ENCODE measurements around the gene GEN1.

DNA sequence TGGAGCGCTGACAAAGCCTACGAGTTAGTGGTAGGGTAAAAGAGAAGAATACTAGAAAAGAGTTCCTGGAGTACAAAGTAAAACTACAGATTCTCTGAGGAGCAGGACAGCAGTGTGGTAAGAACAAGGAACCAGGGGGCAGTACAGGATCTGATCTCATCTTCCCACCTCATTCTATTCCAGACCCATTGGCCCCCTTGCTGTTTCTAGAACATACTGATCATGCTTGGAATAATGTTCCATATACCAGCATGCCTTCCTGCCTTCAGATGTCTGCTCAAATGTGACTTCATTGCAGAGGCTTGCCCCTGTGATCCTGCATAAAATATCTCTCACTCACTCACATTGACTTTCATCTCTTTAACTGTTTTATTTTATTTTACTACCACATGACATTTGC lies 81.6 kb downstream of the GEN1 start:
- TF ChIP-seq, protein P1, sequence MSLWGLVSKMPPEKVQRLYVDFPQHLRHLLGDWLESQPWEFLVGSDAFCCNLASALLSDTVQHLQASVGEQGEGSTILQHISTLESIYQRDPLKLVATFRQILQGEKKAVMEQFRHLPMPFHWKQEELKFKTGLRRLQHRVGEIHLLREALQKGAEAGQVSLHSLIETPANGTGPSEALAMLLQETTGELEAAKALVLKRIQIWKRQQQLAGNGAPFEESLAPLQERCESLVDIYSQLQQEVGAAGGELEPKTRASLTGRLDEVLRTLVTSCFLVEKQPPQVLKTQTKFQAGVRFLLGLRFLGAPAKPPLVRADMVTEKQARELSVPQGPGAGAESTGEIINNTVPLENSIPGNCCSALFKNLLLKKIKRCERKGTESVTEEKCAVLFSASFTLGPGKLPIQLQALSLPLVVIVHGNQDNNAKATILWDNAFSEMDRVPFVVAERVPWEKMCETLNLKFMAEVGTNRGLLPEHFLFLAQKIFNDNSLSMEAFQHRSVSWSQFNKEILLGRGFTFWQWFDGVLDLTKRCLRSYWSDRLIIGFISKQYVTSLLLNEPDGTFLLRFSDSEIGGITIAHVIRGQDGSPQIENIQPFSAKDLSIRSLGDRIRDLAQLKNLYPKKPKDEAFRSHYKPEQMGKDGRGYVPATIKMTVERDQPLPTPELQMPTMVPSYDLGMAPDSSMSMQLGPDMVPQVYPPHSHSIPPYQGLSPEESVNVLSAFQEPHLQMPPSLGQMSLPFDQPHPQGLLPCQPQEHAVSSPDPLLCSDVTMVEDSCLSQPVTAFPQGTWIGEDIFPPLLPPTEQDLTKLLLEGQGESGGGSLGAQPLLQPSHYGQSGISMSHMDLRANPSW (CRISPR knock-in tag; conservative IDR thresholded peaks at IDR 0.05; ENCODE audit: low read depth): no peak
- TF ChIP-seq, protein P2, sequence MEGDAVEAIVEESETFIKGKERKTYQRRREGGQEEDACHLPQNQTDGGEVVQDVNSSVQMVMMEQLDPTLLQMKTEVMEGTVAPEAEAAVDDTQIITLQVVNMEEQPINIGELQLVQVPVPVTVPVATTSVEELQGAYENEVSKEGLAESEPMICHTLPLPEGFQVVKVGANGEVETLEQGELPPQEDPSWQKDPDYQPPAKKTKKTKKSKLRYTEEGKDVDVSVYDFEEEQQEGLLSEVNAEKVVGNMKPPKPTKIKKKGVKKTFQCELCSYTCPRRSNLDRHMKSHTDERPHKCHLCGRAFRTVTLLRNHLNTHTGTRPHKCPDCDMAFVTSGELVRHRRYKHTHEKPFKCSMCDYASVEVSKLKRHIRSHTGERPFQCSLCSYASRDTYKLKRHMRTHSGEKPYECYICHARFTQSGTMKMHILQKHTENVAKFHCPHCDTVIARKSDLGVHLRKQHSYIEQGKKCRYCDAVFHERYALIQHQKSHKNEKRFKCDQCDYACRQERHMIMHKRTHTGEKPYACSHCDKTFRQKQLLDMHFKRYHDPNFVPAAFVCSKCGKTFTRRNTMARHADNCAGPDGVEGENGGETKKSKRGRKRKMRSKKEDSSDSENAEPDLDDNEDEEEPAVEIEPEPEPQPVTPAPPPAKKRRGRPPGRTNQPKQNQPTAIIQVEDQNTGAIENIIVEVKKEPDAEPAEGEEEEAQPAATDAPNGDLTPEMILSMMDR (IDR thresholded peaks at IDR 0.05): no peak
- TF ChIP-seq MYBL2 (CRISPR knock-in tag; IDR thresholded peaks at IDR 0.05) (no peak), JUN (CRISPR knock-in tag; IDR thresholded peaks at IDR 0.05) (no peak)

All from WTC11 (cell line).